Cardiac muscle cell (in vitro differentiated cells and primary cell): ENCODE data around the gene KDM4C. TPM values are rescaled to one million over a fixed set of nuclear protein-coding genes. Genes with fewer than 3 reads are reported as not detected.
"Not testable (repeated sequence)": the region's sequence is repeated elsewhere in the genome, so short reads cannot be mapped to it uniquely, and the experiment has no call there.

ENCODE experiments used
- DNase-seq, 2 donors: peaks; one replicate each; pipeline versions ENCODE4 v3.0.0 to v3.0.0-alpha.2; 2010 to 2017; ENCODE audit warnings: low read depth in 1 of 2, low spot score in 1 of 2
- H3K27ac ChIP-seq: fragments of 200-600 bp; sonication (generic); 2 replicates; pipeline ENCODE4 v1.5.1; 2016
- H3K27me3 ChIP-seq: fragments of 200-600 bp; sonication (generic); 2 replicates; pipeline ENCODE4 v1.6.0; 2016; ENCODE audit warnings: control low read depth
- H3K36me3 ChIP-seq: fragments of 200-600 bp; sonication (generic); 2 replicates; pipeline ENCODE4 v1.5.1; 2016; ENCODE audit warnings: control low read depth
- H3K4me1 ChIP-seq: fragments of 200-600 bp; sonication (generic); 2 replicates; pipeline ENCODE4 v1.8.1; 2017; ENCODE audit warnings: low read depth, mild to moderate bottlenecking, mixed run types
- H3K4me3 ChIP-seq: fragments of 200-600 bp; sonication (generic); 2 replicates; pipeline ENCODE4 v1.5.1; 2016; ENCODE audit warnings: mild to moderate bottlenecking
- H3K9me3 ChIP-seq: fragments of 200-600 bp; sonication (generic); 2 replicates; pipeline ENCODE4 v1.5.1; 2017; ENCODE audit warnings: low read depth, mild to moderate bottlenecking, control low read depth
- polyA plus RNA-seq: library from polyadenylated mRNA; unstranded; fragments of >200 nt; fragmentation: Nextera tagmentation; extraction: Ambion mirVana; gene quantifications from 2 replicates; pipeline ENCODE4 v1.2.1, GENCODE V29; 2016
- total RNA-seq: library from RNA; depleted of rRNA; stranded (reverse); fragments of >200 nt; gene quantifications from 2 replicates; pipeline ENCODE4 v1.2.3, GENCODE V29; 2016
- TF ChIP-seq, protein P1 (sequence below): IDR thresholded peaks from 2 replicates; pipeline ENCODE4 v1.5.1; 2012; ENCODE audit warnings: low read depth, mild to moderate bottlenecking, low read length

KDM4C gene
- total and polyA plus RNA-seq, 2 experiments from 2014 or later: 15.1 to 32.0 TPM

- H3K4me3 ChIP-seq: no peak overlapping the region
- TF ChIP-seq, protein P1, sequence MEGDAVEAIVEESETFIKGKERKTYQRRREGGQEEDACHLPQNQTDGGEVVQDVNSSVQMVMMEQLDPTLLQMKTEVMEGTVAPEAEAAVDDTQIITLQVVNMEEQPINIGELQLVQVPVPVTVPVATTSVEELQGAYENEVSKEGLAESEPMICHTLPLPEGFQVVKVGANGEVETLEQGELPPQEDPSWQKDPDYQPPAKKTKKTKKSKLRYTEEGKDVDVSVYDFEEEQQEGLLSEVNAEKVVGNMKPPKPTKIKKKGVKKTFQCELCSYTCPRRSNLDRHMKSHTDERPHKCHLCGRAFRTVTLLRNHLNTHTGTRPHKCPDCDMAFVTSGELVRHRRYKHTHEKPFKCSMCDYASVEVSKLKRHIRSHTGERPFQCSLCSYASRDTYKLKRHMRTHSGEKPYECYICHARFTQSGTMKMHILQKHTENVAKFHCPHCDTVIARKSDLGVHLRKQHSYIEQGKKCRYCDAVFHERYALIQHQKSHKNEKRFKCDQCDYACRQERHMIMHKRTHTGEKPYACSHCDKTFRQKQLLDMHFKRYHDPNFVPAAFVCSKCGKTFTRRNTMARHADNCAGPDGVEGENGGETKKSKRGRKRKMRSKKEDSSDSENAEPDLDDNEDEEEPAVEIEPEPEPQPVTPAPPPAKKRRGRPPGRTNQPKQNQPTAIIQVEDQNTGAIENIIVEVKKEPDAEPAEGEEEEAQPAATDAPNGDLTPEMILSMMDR: no peak
- no peaks in the 10 kb centered on the region for H3K36me3 ChIP-seq
- no peaks in the 10 kb centered on the region for H3K27me3 ChIP-seq
- H3K9me3 ChIP-seq: no peaks in the 10 kb centered on the region
- DNase-seq: no peak
- H3K27ac ChIP-seq: no peak overlapping the region
- H3K4me1 ChIP-seq: peaks cover 31% of the 10 kb centered on the region
Measured at GRCh38 chr9:6783753-6784152, 26.0 kb downstream of the KDM4C start.

GRCh38 chr9:6785682-6786081 is 27.9 kb downstream of the KDM4C start:
- H3K27ac ChIP-seq: no peak overlapping the region

DNA sequence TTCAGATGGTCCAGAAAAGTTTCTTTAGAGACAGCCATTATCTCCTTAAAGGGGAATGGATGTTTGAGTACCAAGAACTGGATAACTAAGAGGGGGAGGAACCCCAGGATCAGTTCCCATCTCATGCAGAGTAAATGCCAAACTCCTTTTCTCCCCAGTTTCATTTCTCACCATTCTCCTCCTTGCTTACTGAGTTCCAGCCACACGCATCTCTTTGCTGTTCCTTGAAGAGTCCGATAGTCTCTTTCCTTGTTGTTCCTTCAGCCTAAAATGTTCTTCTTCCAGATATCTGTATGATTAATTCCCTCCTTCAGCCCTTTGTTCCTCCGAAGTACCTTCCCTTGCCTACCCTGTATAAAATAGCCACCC is 30.0 kb downstream of the KDM4C start:
- TF ChIP-seq, protein P1: no peak
- Histone ChIP-seq H3K36me3 (no peaks in the 10 kb centered on the region), H3K27ac (no peak overlapping the region), H3K4me1 (peaks cover 8% of the 10 kb centered on the region), H3K4me3 (no peak overlapping the region), H3K27me3 (no peaks in the 10 kb centered on the region), H3K9me3 (no peaks in the 10 kb centered on the region)
- DNase-seq: no peak

More at GRCh38 chr9:6785682-6786081, 27.9 kb downstream of the KDM4C start:
- TF ChIP-seq, protein P1: no peak
- H3K27me3 ChIP-seq: no peaks in the 10 kb centered on the region
- DNase-seq: no peak
- H3K36me3 ChIP-seq: no peaks in the 10 kb centered on the region
- no peak overlapping the region for H3K4me3 ChIP-seq
- H3K4me1 ChIP-seq: peaks cover 18% of the 10 kb centered on the region
- H3K9me3 ChIP-seq: no peaks in the 10 kb centered on the region

- Histone ChIP-seq H3K27ac (no peak overlapping the region), H3K4me3 (no peak overlapping the region), H3K9me3 (no peaks in the 10 kb centered on the region), H3K4me1 (peaks cover 8% of the 10 kb centered on the region), H3K36me3 (peaks cover 5% of the 10 kb centered on the region), H3K27me3 (no peaks in the 10 kb centered on the region)
- peak in 1 of 2 donors; percentile 44 for DNase-seq
- TF ChIP-seq, protein P1: no peak
Measured at GRCh38 chr9:6788162-6789016, 30.6 kb downstream of the KDM4C start.

GRCh38 chr9:6789017-6789338 is 31.2 kb downstream of the KDM4C start:
- not testable (repeated sequence) for H3K4me1 ChIP-seq, H3K27ac ChIP-seq, H3K4me3 ChIP-seq, H3K27me3 ChIP-seq, DNase-seq, H3K9me3 ChIP-seq, H3K36me3 ChIP-seq

- no peak for DNase-seq
- no peak overlapping the region for H3K4me3 ChIP-seq
- no peaks in the 10 kb centered on the region for H3K27me3 ChIP-seq
- H3K9me3 ChIP-seq: no peaks in the 10 kb centered on the region
- TF ChIP-seq, protein P1: no peak
- H3K27ac ChIP-seq: no peak overlapping the region
- peaks cover 5% of the 10 kb centered on the region for H3K36me3 ChIP-seq
- peaks cover 6% of the 10 kb centered on the region for H3K4me1 ChIP-seq
Measured at GRCh38 chr9:6790866-6791265, 33.1 kb downstream of the KDM4C start.
